B cell (primary cell): Measurements from ENCODE around the gene INPP4A. TPM values are rescaled to one million over a fixed set of nuclear protein-coding genes. Genes with fewer than 3 reads are reported as not detected.

Experiments used
- ATAC-seq: fragments of 200-7000 bp; cut with Tn5 transposase; one replicate; pipeline ENCODE4 v1.10.0; 2021; ENCODE audit warnings: low read depth, mild to moderate bottlenecking, moderate number of reproducible peaks, moderate library complexity
- CTCF ChIA-PET: fragments of 350-600 bp; sonication (Branson Sonifier 250); formaldehyde crosslinking; loops from one replicate; lab custom pipeline; 2021; ENCODE audit warnings: antibody characterized with exemption, inconsistent platforms; lab: Charles Lee
- POLR2A ChIA-PET: fragments of 350-600 bp; sonication (Branson Sonifier 250); formaldehyde crosslinking; loops from one replicate; lab custom pipeline; 2021; ENCODE audit warnings: antibody characterized with exemption; lab: Charles Lee
- DNase-seq: peaks from one replicate; pipeline ENCODE4 v3.0.0; 2013
- H2AFZ ChIP-seq: 2 replicates; pipeline ENCODE4 v1.6.1; 2012; ENCODE audit warnings: mild to moderate bottlenecking, low read depth, low read length; ENCODE audit not compliant: insufficient read depth, poor library complexity, severe bottlenecking
- H3K27ac ChIP-seq, 2 donors: 1 replicate in 1 of 2; 2 replicates in 1 of 2; pipeline ENCODE4 v1.5.1; 2012 to 2013; ENCODE audit warnings: low read length in 2 of 2, mild to moderate bottlenecking in 2 of 2, moderate library complexity in 1 of 2
- H3K27me3 ChIP-seq, 4 experiments: fragments of 200-600 bp in 1 of 4; sonication (generic) in 1 of 4; replicated peaks in 1 of 4; 1 replicate in 2 of 4; 2 replicates in 2 of 4; pipeline versions ENCODE4 v1.6.1 to v1.7.0; 2013 to 2016; ENCODE audit warnings: low read length in 3 of 4, mild to moderate bottlenecking in 2 of 4, mixed read lengths in 1 of 4, moderate library complexity in 1 of 4; ENCODE audit not compliant: insufficient read depth in 4 of 4, control insufficient read depth in 3 of 4; ENCODE audit errors: control extremely low read depth in 1 of 4
- H3K36me3 ChIP-seq, 2 experiments: replicated peaks in 1 of 2; 1 replicate in 1 of 2; 2 replicates in 1 of 2; pipeline versions ENCODE4 v1.6.1 to v1.7.1; 2013; ENCODE audit warnings: low read length in 1 of 2; ENCODE audit not compliant: insufficient read depth in 2 of 2, control insufficient read depth in 1 of 2; ENCODE audit errors: control extremely low read depth in 1 of 2, extremely low read depth in 1 of 2
- H3K4me1 ChIP-seq, 2 donors: fragments of 200-600 bp in 1 of 2; sonication (generic) in 1 of 2; 1 replicate in 1 of 2; 2 replicates in 1 of 2; pipeline versions ENCODE4 v1.5.1 to v1.6.1; 2013 to 2017; ENCODE audit warnings: low read length in 2 of 2; ENCODE audit not compliant: control insufficient read depth in 2 of 2, insufficient read depth in 2 of 2
- H3K4me2 ChIP-seq: replicated peaks from 2 replicates; pipeline ENCODE3; 2012; ENCODE audit warnings: mild to moderate bottlenecking, low read depth, low read length; ENCODE audit not compliant: poor library complexity, severe bottlenecking
- H3K4me3 ChIP-seq, 5 experiments: fragments of 200-600 bp in 1 of 5; sonication (generic) in 1 of 5; 1 replicate in 3 of 5; 2 replicates in 2 of 5; pipeline versions ENCODE4 v1.5.1 to v1.7.0; 2011 to 2016; ENCODE audit warnings: low read length in 4 of 5, mild to moderate bottlenecking in 4 of 5, low read depth in 2 of 5, control low read depth in 1 of 5, moderate library complexity in 1 of 5; ENCODE audit not compliant: insufficient read depth in 1 of 5; ENCODE audit errors: control extremely low read depth in 1 of 5, extremely low read depth in 1 of 5
- H3K79me2 ChIP-seq: fragments of 200-600 bp; sonication (generic); one replicate; pipeline ENCODE4 v1.6.0; 2016; ENCODE audit warnings: low read length; ENCODE audit not compliant: control insufficient read depth, insufficient read depth
- H3K9ac ChIP-seq: fragments of 200-600 bp; sonication (generic); 2 replicates; pipeline ENCODE4 v1.6.1; 2017; ENCODE audit warnings: mild to moderate bottlenecking, low read length, moderate library complexity
- H3K9me3 ChIP-seq, 3 donors: one replicate each; pipeline versions ENCODE4 v1.6.1 to v1.7.1; 2013; ENCODE audit warnings: low read length in 2 of 3; ENCODE audit not compliant: control insufficient read depth in 2 of 3, insufficient read depth in 1 of 3; ENCODE audit errors: control extremely low read depth in 1 of 3
- H4K20me1 ChIP-seq: 2 replicates; pipeline ENCODE4 v1.6.0; 2012; ENCODE audit warnings: mild to moderate bottlenecking, low read length; ENCODE audit not compliant: insufficient read depth, control insufficient read depth, poor library complexity, severe bottlenecking
- H3K27ac Mint-ChIP-seq: one replicate; pipeline ENCODE4 v1.8.0; 2021; ENCODE audit warnings: mixed read lengths
- H3K27me3 Mint-ChIP-seq: one replicate; pipeline ENCODE4 v1.8.0; 2021; ENCODE audit warnings: mixed read lengths
- H3K4me1 Mint-ChIP-seq: one replicate; pipeline ENCODE4 v1.8.0; 2021; ENCODE audit warnings: mixed read lengths
- H3K4me3 Mint-ChIP-seq: one replicate; pipeline ENCODE4 v1.8.0; 2021; ENCODE audit warnings: mixed read lengths
- H3K9me3 Mint-ChIP-seq: one replicate; pipeline ENCODE4 v1.8.0; 2022; ENCODE audit warnings: mixed read lengths; ENCODE audit not compliant: insufficient read depth
- EZH2 ChIP-seq: IDR thresholded peaks from 2 replicates; pipeline ENCODE4 v1.6.1; 2012; ENCODE audit warnings: borderline replicate concordance, low read depth, mild to moderate bottlenecking, moderate library complexity, low read length; ENCODE audit not compliant: insufficient read depth, poor library complexity, severe bottlenecking
- WGBS: methylation state at CpG from one replicate; pipeline ENCODE4 v1.1.5; 2013; ENCODE audit warnings: missing lambda C conversion rate; ENCODE audit not compliant: insufficient coverage; 5-methylcytosine and 5-hydroxymethylcytosine counted together
- intact Hi-C: fragments of 100-400 bp; cut with micrococcal nuclease; formaldehyde crosslinking; loops from one replicate; pipeline ENCODE4 v1.10.0; 2022
- polyA plus RNA-seq: library from polyadenylated mRNA; depleted of rRNA; stranded (reverse); fragments of >200 nt; gene quantifications from 2 replicates; pipeline ENCODE4 v1.2.3, GENCODE V29; 2012
- total RNA-seq, 2 donors: library from RNA; stranded (reverse); fragments of 120-200 nt in 1 of 2; gene quantifications; 1 replicate in 1 of 2; 2 replicates in 1 of 2; pipeline versions ENCODE4 v1.2.3 to v1.2.4, GENCODE V29; 2013 to 2022
- TF ChIP-seq, protein P1 (sequence below): fragments of 200-600 bp; IDR thresholded peaks from one replicate; pipeline ENCODE4 v1.8.0; 2022; ENCODE audit warnings: antibody characterized with exemption, mild to moderate bottlenecking

Gene INPP4A
- total and polyA plus RNA-seq, 2 donors (not counting 1 experiment from before 2014, with no cell fraction given): 10.7 to 22.5 TPM

DNA sequence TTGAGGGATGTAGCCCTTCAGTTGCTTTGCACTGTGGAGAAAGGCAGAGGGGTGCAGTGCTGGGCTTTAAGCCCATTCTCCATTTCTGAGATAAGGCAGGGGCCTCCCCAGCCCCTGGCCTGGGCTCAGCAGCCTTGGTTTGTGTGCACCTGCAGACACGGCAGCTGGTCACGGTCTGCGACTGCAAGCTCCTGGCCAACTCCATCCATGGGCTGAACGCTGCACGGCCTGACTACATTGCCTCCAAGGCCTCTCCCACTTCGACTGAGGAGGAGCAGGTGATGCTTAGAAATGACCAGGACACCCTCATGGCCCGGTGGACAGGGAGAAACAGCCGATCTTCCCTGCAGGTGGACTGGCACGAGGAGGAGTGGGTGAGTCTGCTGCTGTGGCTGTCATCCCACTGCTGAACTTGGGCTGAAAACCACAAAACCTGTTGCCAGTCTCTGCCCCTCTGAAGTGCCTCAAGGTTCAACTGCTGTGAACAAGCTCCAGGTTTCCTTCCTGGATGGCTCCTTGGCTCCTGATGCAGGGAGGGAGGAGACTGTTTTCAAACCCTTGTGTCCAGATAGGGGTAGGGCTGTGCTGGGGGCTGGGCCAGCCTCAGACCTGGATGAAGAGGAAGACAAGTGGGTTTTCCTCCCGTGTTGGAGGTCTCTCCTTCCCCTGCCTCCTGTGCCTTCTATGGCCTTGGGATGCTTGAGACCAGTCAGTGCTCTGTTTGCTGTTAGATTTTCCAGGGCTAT lies 109.6 kb downstream of the INPP4A start:
- H3K9me3 Mint-ChIP-seq: no peaks in the 10 kb centered on the region
- H3K27me3 Mint-ChIP-seq: no peaks in the 10 kb centered on the region
- Histone ChIP-seq H3K27ac (no peak overlapping the region), H3K9me3 (no peaks in the 10 kb centered on the region), H3K27me3 (no peaks in the 10 kb centered on the region), H3K79me2 (no peaks in the 10 kb centered on the region), H2AFZ (no peak overlapping the region), H3K4me3 (no peak overlapping the region), H4K20me1 (no peaks in the 10 kb centered on the region), H3K9ac (no peak overlapping the region), H3K36me3 (peaks cover 1 to 28% of the 10 kb centered on the region in 2 experiments), H3K4me1 (peaks cover 11 to 41% of the 10 kb centered on the region in 2 donors), H3K4me2 (no peak overlapping the region)
- ChIA-PET CTCF (no interaction called here), POLR2A (no interaction called here)
- WGBS: 64% methylated on average over 10 of the region's 10 CpGs
- TF ChIP-seq EZH2: no peak
- TF ChIP-seq, protein P1, sequence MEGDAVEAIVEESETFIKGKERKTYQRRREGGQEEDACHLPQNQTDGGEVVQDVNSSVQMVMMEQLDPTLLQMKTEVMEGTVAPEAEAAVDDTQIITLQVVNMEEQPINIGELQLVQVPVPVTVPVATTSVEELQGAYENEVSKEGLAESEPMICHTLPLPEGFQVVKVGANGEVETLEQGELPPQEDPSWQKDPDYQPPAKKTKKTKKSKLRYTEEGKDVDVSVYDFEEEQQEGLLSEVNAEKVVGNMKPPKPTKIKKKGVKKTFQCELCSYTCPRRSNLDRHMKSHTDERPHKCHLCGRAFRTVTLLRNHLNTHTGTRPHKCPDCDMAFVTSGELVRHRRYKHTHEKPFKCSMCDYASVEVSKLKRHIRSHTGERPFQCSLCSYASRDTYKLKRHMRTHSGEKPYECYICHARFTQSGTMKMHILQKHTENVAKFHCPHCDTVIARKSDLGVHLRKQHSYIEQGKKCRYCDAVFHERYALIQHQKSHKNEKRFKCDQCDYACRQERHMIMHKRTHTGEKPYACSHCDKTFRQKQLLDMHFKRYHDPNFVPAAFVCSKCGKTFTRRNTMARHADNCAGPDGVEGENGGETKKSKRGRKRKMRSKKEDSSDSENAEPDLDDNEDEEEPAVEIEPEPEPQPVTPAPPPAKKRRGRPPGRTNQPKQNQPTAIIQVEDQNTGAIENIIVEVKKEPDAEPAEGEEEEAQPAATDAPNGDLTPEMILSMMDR: no peak
- H3K4me3 Mint-ChIP-seq: no peak overlapping the region
- intact Hi-C loops: no loop called here
- H3K4me1 Mint-ChIP-seq: peaks cover 46% of the 10 kb centered on the region
- ATAC-seq (no peak), DNase-seq (no peak)
- H3K27ac Mint-ChIP-seq: peak overlapping the region; percentile 26

DNA sequence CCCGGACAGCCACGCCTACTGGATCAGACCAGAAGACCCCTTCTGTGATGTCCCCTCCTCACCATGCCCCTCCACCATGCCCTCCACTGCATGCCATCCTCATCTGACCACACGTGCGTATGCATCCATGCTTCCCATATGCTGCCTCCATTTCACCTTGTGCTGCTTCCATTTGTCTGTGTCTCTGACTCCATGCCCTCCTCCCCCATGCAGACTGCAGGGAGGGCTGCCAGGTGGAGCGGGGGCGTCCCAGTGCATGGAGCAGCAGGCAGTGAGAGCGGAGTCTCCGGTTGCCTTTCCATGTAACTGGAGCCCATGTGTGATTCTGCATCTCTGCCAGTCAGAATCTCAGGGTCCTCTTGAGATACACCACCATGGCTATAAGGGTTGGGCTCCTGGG lies 111.0 kb downstream of the INPP4A start:
- no peak overlapping the region for H3K4me2 ChIP-seq
- no peaks in the 10 kb centered on the region for H4K20me1 ChIP-seq
- intact Hi-C loops: loop anchor here (2.0 to 5.0 kb wide), 3 partner anchors 53 to 143 kb away; partner anchors contain the start of genes COA5 and UNC50
- no peaks in the 10 kb centered on the region for H3K79me2 ChIP-seq
- ATAC-seq (no peak), DNase-seq (no peak)
- peaks cover 1 to 28% of the 10 kb centered on the region in 2 experiments for H3K36me3 ChIP-seq
- Mint-ChIP-seq H3K4me3 (peak overlapping the region; percentile 34), H3K27ac (peak overlapping the region; percentile 86), H3K27me3 (no peaks in the 10 kb centered on the region), H3K4me1 (peaks cover 46% of the 10 kb centered on the region), H3K9me3 (no peaks in the 10 kb centered on the region)
- CTCF ChIA-PET: interaction anchor here (5.5 kb wide), 1 partner anchor 14 kb away, joined by 31 read pairs; no protein-coding TSS in a partner anchor
- H2AFZ ChIP-seq: no peak overlapping the region
- H3K4me3 ChIP-seq: no peak overlapping the region
- no peaks in the 10 kb centered on the region for H3K27me3 ChIP-seq
- no peak overlapping the region for H3K9ac ChIP-seq
- POLR2A ChIA-PET: interaction anchor here (1.2 kb wide), 1 partner anchor 9 kb away, joined by 3 read pairs; no protein-coding TSS in a partner anchor
- H3K27ac ChIP-seq: no peak overlapping the region
- H3K9me3 ChIP-seq: no peaks in the 10 kb centered on the region
- WGBS: 100% methylated on average over 8 of the region's 8 CpGs
- H3K4me1 ChIP-seq: peaks cover 8 to 36% of the 10 kb centered on the region in 2 donors
- TF ChIP-seq, protein P1: no peak
- TF ChIP-seq EZH2: no peak
